MV-4-11 (cell line): ENCODE results near the gene DAND5.
A peak's percentile ranks its signal among the peaks of the same experiment; 100 is the strongest.

ENCODE experiments used
- DNase-seq: peaks from one replicate; lab custom pipeline; 2025; lab: John Stamatoyannopoulos, UW

The DAND5 gene

GRCh38 chr19:12969292-12969988 lies at the start of gene DAND5:
DAND5 (plus strand) TSS chr19:12969576; CDS start chr19:12969661, 85 bp downstream.
- DNase-seq = no peak

GRCh38 chr19:12921047-12921446 lies 48.3 kb upstream of the DAND5 start:
- no peak for DNase-seq

GRCh38 chr19:12922959-12923358 lies 46.4 kb upstream of the DAND5 start:
- no peak for DNase-seq

GRCh38 chr19:12924621-12925310 lies 44.6 kb upstream of the DAND5 start:
- no peak for DNase-seq

GRCh38 chr19:12930002-12930645 lies 39.3 kb upstream of the DAND5 start:
- peak; percentile 15 for DNase-seq

GRCh38 chr19:12932392-12933286 lies 36.7 kb upstream of the DAND5 start:
- DNase-seq = peak; percentile 29

GRCh38 chr19:12933287-12934072 lies 35.9 kb upstream of the DAND5 start, which contains the start of gene FARSA:
FARSA (minus strand) TSS chr19:12933711; CDS start chr19:12933696, 15 bp downstream.
- DNase-seq = peak; percentile 94

- no peak for DNase-seq
Observed at GRCh38 chr19:12935071-12935470, 34.3 kb upstream of the DAND5 start.

GRCh38 chr19:12936582-12936981 lies 32.8 kb upstream of the DAND5 start:
- DNase-seq = no peak

GRCh38 chr19:12937093-12937926 lies 32.1 kb upstream of the DAND5 start:
- DNase-seq = peak; percentile 89

GRCh38 chr19:12937927-12938778 lies 31.2 kb upstream of the DAND5 start, which contains the start of gene CALR:
CALR (plus strand) TSS chr19:12938609; CDS start chr19:12938680, 71 bp downstream.
- DNase-seq = peak; percentile 100

GRCh38 chr19:12938779-12939601 lies 30.4 kb upstream of the DAND5 start:
- DNase-seq = peak; percentile 34

GRCh38 chr19:12939975-12940423 lies 29.4 kb upstream of the DAND5 start:
- DNase-seq = no peak

GRCh38 chr19:12940897-12941296 lies 28.5 kb upstream of the DAND5 start:
- DNase-seq = no peak

- no peak for DNase-seq
Observed at GRCh38 chr19:12943437-12944044, 25.8 kb upstream of the DAND5 start.

GRCh38 chr19:12944104-12944674 lies 25.2 kb upstream of the DAND5 start:
- DNase-seq = no peak

GRCh38 chr19:12945479-12946091 lies 23.8 kb upstream of the DAND5 start, which contains the start of gene RAD23A:
RAD23A (plus strand) TSS chr19:12945862; CDS start chr19:12945949, 87 bp downstream.
- peak; percentile 97 for DNase-seq
